HL-60 (cell line): ENCODE results near the gene RCBTB1.

Source experiments
- POLR2AphosphoS5 ChIP-seq: IDR thresholded peaks from 2 replicates; pipeline ENCODE4 v1.6.1; 2012; ENCODE audit warnings: low read depth
- TF ChIP-seq, protein P1 (sequence below): IDR thresholded peaks from one replicate; pipeline ENCODE4 v1.5.1; 2011; ENCODE audit warnings: low read length, control low read depth, inconsistent platforms; ENCODE audit not compliant: insufficient read depth

- TF ChIP-seq, protein P1, sequence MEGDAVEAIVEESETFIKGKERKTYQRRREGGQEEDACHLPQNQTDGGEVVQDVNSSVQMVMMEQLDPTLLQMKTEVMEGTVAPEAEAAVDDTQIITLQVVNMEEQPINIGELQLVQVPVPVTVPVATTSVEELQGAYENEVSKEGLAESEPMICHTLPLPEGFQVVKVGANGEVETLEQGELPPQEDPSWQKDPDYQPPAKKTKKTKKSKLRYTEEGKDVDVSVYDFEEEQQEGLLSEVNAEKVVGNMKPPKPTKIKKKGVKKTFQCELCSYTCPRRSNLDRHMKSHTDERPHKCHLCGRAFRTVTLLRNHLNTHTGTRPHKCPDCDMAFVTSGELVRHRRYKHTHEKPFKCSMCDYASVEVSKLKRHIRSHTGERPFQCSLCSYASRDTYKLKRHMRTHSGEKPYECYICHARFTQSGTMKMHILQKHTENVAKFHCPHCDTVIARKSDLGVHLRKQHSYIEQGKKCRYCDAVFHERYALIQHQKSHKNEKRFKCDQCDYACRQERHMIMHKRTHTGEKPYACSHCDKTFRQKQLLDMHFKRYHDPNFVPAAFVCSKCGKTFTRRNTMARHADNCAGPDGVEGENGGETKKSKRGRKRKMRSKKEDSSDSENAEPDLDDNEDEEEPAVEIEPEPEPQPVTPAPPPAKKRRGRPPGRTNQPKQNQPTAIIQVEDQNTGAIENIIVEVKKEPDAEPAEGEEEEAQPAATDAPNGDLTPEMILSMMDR = no peak
- no peak for TF ChIP-seq POLR2AphosphoS5
Observed at GRCh38 chr13:49545661-49546060, 39.7 kb downstream of the RCBTB1 start.
